DMS53 (cell line): ENCODE results near the gene FSD2.
"Not testable (repeated sequence)": the region's sequence is repeated elsewhere in the genome, so short reads cannot be mapped to it uniquely, and the experiment has no call there.

Source experiments
- DNase-seq: peaks from one replicate; lab custom pipeline; 2025; lab: John Stamatoyannopoulos, UW

Gene FSD2

GRCh38 chr15:82792068-82792467 is 13.8 kb downstream of the FSD2 start:
- DNase-seq = no peak

DNA sequence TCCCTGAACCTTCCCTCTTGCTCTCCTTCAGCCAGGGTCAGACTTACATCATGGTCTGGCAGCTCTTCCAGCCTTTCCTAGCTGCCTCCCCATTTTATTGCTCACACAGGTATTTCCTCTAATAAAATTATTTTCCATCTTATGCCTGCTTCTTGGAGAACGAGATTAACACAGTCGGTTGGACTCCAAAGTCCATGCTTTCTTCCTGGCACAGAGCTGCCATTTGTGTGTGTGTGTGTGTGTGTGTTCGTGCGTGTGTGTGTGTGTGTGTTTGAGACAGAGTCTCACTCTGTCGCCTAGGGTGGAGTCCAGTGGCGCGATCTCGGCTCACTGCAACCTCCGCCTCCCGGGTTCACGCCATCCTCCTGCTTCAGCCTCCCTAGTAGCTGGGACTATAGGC is 15.5 kb downstream of the FSD2 start:
- DNase-seq = no peak

DNA sequence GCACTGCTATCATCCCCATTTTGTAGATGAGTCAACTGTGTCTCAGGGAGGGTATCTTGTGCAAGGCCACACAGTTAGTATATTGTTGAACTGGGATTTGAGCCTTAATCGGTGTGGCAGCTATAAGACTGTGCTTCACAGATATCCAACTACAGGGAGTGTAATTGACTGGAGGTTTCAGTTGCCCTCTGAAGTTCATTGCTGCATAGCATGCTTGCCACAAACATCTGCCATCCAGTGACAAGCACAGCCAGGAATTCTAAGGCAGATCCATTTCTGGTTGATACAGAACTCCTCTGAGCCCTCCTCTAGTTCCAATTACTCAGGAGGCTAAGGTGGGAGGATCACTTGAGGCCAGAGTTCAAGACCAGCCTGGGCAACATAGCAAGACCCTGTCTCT is 16.4 kb downstream of the FSD2 start:
- DNase-seq = no peak

DNA sequence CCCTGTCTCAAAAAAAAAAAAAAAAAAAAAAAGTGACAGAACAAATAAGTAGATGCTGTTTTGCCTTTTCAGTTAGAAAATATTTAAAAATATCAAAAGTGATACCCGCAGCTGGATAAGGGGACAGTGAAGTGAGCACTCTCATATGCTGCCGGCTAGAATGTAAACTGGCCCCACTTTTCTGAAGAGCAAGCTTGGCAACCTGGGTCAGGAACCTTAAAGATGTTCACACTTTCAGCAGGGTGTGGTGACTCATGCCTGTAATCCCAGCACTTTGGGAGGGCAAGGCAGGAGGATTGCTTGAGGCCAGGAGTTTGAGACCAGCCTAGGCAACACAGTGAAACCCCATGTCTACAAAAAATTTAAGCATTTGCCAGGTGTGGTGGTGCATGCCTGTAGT is 17.4 kb downstream of the FSD2 start:
- no peak for DNase-seq

DNA sequence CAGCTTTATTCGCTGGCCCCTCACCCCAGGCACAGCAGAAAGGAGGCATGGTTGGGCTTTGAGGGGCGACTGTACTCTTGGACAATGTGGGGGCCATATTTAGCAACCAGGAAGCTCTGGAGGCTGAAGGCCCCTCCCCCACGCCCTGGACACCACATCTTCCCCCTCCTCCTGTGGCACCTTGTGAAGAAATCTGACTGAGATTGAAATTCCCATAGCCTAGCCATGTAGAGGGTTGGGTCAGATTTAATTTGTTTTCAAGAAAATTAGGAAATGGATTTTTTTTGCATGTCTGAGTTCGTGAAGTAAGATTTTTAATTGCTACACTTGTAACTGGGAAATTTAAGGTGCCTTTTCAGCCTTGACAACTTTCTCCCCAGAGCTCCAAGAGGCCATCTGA is 24.5 kb downstream of the FSD2 start:
- no peak for DNase-seq

DNA sequence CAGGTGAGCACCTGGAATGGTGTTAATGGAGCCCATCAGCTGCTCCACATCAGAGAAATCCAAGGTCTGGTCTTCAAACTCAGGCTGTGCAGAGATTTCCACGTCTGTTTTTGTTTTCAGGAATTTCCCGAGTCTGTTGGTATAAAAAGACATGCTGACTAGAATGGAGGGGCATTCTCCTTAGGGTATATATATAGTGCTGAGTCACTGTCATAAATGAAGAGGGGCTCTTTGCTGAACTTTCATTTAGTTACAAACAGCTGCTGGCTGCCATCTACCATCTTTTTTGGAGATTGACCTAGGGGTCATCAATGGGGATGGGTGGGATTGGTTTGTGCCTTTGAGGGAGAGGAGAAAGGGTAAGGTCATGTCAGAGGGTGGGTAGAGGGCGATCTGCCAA is 27.1 kb downstream of the FSD2 start:
- DNase-seq = no peak

DNA sequence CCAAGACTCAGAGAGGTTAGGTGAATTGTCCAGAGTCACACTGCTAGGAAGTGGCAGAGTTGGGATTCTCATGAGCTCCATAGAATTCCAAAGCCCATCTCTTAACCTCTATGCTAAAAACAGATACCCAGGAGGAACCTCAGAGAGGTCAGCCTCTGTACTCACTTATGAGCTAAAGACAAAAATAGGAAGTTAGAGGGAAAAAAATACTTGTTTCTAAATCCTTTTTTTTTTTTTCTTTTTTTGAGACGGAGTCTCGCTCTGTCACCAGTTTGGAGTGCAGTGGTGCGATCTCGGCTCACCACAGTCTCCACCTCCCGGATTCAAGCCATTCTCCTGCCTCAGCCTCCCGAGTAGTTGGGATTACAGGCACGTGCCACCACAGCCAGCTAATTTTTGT is 31.4 kb downstream of the FSD2 start:
- DNase-seq = no peak

DNA sequence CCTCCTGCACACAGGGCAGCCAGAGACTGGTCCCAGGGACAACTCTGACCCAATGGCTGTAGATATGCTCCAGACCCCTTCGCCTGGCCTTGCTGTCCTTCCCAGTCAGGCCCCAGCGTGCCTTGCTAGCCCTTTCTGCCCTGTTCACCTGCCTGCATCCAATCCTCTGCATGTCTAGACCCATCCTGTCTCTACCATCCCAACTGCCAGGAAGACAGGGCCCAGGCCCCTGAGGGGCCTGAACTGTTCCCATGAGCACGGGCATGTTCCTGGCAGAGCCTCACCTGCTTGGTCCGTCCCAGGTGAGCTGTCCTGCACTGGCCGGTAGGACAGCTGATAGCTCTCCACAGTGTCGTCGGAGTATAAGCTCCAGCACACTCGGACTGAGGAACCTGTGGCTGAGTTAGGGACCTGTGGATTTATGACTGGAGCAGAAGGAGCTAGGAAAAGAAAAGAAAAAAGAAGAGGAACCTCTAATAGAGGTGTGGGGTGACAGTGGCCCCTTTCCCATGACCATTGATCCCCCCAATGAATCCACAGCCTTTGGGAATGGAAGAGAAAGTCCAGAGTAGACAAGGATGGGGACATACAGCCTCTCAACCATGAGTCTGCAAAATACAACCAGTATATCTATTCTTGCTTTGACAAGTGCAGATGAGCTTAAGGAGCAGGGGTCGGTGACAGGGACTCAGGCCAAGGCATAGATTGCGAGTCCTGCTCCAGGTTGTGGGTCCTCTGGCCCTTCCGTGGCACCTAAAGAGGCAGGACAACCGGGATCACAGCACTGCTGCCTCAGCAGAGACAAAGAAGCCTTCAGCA is 33.9 kb downstream of the FSD2 start:
- no peak for DNase-seq

- DNase-seq = peak; percentile 18
Observed at GRCh38 chr15:82768414-82769054, 37.3 kb downstream of the FSD2 start.

GRCh38 chr15:82767163-82767829 is 38.6 kb downstream of the FSD2 start:
- peak; percentile 5 for DNase-seq

DNA sequence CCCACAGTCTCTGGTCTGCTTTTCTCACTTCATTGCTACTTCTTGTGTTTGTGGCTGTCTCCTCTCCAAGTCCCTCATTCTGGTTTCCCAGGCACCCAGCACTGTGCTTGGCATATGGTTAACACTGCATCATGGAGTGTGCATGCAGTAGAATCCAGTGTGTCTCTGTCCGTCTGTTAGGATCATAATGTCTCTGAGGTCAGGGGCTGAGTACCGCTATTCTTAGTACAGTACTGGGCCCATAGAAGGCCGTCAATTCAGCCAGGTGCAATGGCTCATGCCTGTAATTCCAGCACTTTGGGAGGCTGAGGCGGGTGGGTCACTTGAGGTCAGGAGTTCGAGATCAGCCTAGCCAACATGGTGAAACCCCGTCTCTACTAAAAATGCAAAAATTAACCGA is 39.7 kb downstream of the FSD2 start:
- DNase-seq = not testable (repeated sequence)

- DNase-seq = no peak
Observed at GRCh38 chr15:82764740-82765139, 41.1 kb downstream of the FSD2 start.

GRCh38 chr15:82764117-82764490 is 41.8 kb downstream of the FSD2 start:
- DNase-seq = no peak

DNA sequence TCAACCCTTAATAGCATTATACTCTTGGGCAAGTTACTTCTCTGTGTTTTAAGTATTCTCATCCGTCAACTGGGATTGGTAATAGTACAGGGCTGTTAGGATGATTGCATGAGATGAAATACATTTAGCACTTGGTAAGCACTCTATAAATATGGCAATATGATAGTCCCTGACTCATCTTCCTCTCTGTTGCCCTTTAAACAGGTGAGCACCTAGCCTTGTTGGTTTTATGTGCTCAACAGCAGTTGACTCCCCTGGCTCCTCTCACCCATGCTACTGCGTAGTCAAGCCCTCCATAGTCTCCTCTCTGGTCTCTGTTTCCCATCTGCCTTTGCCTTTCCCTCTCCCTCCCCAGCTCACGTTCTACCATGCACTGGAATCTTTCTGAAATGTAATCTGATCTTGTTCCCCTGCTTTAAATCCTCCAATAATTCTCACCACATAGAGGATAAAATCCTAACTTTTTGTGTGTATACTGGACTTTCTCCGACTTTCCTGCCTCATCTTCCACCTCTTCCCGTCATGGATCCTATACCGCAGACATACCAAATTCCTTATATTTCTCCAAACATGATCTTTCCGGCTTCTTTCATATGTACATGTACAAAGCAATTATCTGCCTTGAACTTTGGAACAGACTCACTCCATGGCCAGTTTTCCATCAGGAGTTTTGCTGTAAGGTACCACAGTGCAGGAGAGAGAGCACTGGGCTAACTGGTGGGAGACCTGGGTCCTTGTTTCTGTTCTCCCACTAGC is 42.3 kb downstream of the FSD2 start:
- peak; percentile 58 for DNase-seq

DNA sequence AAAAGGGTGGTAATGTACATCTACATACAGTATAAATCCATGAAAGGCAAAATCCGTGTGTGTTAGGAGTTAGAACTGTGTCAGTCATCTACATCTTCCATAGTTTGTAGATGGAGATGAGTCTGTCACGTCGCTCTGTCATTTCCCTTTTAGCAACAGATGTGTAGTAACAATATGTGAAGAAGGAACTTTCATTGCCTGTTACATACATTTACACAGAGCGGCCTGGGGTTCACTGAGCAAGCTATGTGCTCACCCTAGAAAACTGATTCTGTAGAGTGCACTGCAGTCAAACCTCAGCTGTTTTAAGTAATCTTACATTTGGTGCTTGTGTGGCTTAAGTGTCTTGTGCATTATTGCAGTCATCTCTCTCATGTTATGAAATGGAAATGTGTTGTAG is 54.6 kb downstream of the FSD2 start:
- no peak for DNase-seq

GRCh38 chr15:82750831-82751180 is 55.1 kb downstream of the FSD2 start:
- peak; percentile 43 for DNase-seq

GRCh38 chr15:82749951-82750830 is 55.7 kb downstream of the FSD2 start:
- DNase-seq = peak; percentile 97

GRCh38 chr15:82748315-82748714 is 57.6 kb downstream of the FSD2 start:
- no peak for DNase-seq

DNA sequence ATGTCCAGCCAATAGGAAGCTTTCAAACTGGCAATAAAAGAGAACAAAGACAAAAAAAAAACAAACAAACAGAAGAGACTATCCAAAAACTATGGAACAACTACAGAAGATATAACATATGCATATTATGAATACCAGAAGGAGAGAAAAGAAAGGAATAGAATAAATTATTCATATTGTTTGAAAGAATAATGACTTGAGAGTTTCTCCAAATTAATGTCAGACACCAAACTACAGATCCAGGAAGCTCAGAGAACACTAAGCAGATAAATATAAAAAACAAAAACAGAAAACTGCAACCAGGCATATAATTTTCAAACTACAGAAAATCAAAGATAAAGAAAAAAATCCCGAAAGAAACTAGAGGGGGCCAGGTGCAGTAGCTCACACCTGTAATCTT is 62.1 kb downstream of the FSD2 start:
- DNase-seq = no peak

GRCh38 chr15:82742134-82742533 is 63.7 kb downstream of the FSD2 start:
- no peak for DNase-seq

GRCh38 chr15:82739086-82739485 is 66.8 kb downstream of the FSD2 start:
- DNase-seq = peak; percentile 8

DNA sequence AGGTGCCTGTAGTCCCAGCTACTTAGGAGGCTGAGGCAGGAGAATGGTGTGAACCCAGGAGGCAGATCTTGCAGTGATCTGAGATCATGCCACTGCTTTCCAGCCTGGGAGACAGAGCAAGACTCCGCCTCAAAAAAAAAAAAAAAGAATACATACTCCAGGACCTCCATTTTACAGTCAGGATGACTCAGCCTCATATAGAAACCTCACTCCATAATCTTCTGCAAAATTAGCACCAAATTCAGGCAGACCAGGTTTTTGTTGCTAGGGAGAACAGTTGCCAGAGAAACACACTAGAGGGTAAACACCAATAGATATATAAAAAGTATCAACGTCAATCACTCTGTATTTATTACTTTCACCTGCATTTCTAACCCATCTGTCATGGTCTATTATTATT is 67.9 kb downstream of the FSD2 start:
- peak; percentile 37 for DNase-seq
